ENCODE measurements around the gene PRR36. TPM values are rescaled to one million over a fixed set of nuclear protein-coding genes. Genes with fewer than 3 reads are reported as not detected.

Gene PRR36
- total RNA-seq, 1 experiment from 2014 or later: 0.02 TPM

GRCh38 chr19:7913652-7914051 lies 39.5 kb upstream of the PRR36 start:
- DNase-seq (ENCODE audit: low read depth): no peak

DNA sequence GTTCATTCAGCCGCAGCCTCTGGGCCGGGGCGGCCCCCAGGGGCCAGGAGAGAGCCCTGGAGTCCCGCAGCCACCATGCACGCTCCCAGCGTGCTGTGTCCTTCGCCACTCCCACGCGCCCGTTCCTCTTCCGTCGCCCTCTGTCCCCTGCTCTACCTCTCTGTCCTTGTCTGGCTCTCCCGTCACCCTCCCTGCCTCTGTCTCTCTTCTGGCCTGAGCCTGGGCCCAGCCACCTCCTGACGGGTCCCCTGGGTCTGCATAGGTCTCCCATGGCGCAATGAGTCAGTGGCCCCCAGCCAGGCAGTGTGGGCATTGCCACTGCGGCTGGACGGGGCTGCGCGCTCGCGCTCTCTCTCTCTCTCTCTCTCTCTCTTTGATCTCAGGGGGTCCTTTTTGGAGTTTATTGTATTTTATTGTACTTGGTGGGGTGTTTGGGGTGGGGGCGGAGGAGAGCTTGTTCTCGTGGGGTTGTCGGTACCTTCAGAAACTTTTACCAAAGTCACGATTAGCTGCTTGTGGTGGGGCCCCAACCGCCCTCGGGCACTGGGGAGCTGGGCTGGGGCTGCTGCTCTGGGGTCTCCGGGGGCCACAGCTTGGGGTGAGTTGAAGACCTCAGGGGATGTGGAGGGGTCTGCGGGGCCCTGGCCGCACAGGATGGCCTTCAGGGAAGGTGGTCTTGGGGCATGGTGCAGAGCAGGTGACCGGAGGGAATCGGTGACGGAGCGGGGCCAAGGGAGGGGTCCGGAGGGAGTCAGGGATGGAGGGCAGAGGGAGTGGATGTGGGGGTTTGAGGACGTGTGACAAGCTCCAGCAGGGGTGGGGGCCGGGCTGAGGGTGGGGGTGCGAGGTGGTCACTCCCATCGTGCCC lies 38.7 kb upstream of the PRR36 start:
- no peak for DNase-seq (ENCODE audit: low read depth)

GRCh38 chr19:7912144-7912696 lies 38.0 kb upstream of the PRR36 start:
- no peak for DNase-seq (ENCODE audit: low read depth)

- no peak for DNase-seq (ENCODE audit: low read depth)
Measured at GRCh38 chr19:7911508-7912143, 37.4 kb upstream of the PRR36 start.

GRCh38 chr19:7910321-7911161 lies 36.4 kb upstream of the PRR36 start:
- no peak for DNase-seq (ENCODE audit: low read depth)

GRCh38 chr19:7909471-7910067 lies 35.4 kb upstream of the PRR36 start:
- DNase-seq (ENCODE audit: low read depth): no peak

- no peak for DNase-seq (ENCODE audit: low read depth)
Measured at GRCh38 chr19:7908742-7909461, 34.7 kb upstream of the PRR36 start.

DNA sequence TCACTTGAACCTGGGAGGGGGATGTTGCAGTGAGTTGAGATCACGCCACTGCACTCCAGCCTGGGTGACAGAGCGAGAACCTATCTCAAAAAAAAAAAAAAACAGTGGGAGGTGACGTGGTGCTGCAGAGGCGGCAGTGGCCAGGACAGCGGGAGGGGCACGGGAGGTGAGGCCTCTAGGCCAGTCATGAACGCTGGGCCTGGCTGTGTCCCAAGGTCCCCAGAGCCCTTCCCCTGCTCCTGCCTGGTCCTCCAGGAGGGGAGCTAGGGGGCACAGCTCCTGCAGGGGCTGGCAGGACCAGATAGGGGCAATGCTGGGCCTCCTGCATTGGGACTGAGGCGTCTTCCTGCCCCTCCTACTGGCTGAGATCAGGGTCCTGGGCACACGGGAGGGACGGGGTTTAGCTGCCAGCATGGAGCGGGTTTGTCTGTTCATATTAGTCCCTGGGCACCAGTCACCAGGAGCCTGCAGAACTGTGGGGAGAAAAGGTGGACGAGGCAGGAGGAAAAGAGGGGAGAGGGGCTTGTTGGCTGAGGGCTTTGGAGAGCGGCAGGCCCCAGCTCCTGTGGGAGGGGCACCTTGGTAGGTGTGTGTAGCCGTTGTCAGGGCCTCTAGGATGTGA lies 34.0 kb upstream of the PRR36 start:
- DNase-seq (ENCODE audit: low read depth): no peak

GRCh38 chr19:7907544-7907943 lies 33.4 kb upstream of the PRR36 start:
- no peak for DNase-seq (ENCODE audit: low read depth)

- no peak for DNase-seq (ENCODE audit: low read depth)
Measured at GRCh38 chr19:7907122-7907521, 32.9 kb upstream of the PRR36 start.

- DNase-seq (ENCODE audit: low read depth): no peak
Measured at GRCh38 chr19:7905859-7906258, 31.7 kb upstream of the PRR36 start.

GRCh38 chr19:7905268-7905667 lies 31.1 kb upstream of the PRR36 start:
- no peak for DNase-seq (ENCODE audit: low read depth)

DNA sequence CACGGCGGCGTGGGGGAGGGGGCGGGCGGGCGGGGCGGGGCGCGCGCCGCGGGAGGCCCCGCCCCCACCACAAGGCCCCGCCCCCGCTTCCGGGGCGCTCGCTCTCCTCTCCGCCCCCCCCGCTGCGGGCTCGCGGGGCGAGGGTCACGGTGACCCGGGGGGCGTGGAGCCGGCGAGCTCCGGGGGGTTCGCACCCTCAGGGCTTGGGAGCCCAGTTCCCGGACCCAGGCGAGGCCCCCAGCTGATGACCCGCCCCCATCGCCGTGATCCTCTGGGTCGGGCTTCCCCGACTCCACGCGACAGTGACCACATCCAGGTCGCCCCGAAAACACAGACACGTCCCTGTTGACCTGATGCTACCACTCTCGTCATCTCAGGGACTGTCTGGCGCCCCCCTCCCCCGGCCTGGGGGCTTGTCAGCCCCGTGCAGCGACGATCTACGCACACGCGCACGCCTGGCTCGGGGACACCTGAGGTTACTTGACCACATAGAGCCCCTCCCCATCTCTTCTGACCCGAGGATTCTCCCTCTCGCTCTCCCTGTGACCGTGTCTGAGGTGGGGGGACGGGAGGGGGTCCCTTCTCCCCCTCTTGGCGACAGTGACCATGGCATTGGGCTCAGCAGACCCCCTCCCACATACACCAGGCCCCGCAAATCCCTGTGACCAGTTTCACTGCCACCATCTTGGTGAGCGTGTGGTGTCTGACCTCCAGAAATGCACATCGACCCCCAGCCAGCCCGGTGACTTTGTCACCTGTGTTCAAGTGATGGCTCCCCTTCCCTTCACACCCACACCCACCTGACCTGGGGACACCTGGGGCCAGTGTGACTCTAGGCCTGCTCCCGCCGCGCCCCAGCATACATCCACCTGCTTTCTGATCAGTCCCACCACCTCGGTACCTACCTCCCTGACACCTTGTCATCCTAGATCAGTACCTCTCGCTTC lies 30.2 kb upstream of the PRR36 start:
- DNase-seq (ENCODE audit: low read depth): no peak

GRCh38 chr19:7903244-7904073 lies 29.3 kb upstream of the PRR36 start, which contains the start of gene MAP2K7:
Gene MAP2K7, plus strand, starts transcription at chr19:7903877. Its CDS starts 68 bp downstream, at chr19:7903945.
- DNase-seq (ENCODE audit: low read depth): peak; percentile 99

- no peak for DNase-seq (ENCODE audit: low read depth)
Measured at GRCh38 chr19:7902796-7903243, 28.6 kb upstream of the PRR36 start.

GRCh38 chr19:7901337-7901736 lies 27.1 kb upstream of the PRR36 start:
- no peak for DNase-seq (ENCODE audit: low read depth)

DNA sequence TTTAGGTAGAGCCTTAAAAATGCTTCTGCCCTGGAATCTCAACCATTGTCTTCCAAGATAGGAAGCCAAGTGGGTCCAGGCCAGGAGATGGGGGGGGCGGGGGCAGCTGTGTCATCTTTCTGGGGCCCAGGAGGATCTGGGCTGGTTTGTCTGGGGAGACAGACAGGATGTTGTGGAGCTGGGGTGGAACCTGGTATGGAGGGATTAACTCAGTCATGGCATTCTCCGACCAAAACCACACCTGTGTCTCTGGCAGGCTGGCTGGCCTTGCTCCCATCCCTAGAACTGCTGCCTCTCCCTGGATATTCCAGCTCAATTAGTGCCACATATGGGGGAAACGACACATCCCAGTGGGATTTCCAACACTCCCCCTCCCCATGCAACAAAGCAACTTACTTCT lies 26.7 kb upstream of the PRR36 start:
- DNase-seq (ENCODE audit: low read depth): no peak

DNA sequence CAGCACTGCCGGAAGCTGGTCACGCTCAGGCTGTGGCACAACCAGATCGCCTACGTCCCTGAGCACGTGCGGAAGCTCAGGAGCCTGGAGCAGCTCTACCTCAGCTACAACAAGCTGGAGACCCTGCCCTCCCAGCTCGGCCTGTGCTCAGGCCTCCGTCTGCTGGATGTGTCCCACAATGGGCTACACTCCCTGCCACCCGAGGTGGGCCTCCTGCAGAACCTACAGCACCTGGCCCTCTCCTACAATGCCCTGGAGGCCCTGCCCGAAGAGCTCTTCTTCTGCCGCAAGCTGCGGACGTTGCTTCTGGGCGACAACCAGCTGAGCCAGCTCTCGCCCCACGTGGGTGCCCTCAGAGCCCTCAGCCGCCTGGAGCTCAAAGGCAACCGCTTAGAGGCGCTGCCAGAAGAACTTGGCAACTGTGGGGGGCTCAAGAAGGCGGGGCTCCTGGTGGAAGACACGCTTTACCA lies 26.2 kb upstream of the PRR36 start:
- DNase-seq (ENCODE audit: low read depth): no peak

All from HT1080 (cell line).